PC-3 (cell line): ENCODE results near the gene ARR3.

Source experiments
- CTCF ChIP-seq: fragments of 300-600 bp; sonication (generic); conservative IDR thresholded peaks from 2 replicates; pipeline ENCODE4 v1.5.1; 2017; ENCODE audit warnings: antibody characterized with exemption, low read depth, mild to moderate bottlenecking, low read length
- EZH2 ChIP-seq: fragments of 300-600 bp; sonication (generic); IDR thresholded peaks from one replicate; pipeline ENCODE4 v1.6.1; 2017; ENCODE audit warnings: antibody characterized with exemption, mild to moderate bottlenecking, low read length; ENCODE audit not compliant: unreplicated experiment

- peak; percentile 80 for TF ChIP-seq CTCF
- no peak for TF ChIP-seq EZH2
Observed at GRCh38 chrX:70262952-70263567, 5.1 kb upstream of the ARR3 start.
